Sigmoid colon (tissue), 7 donors: ENCODE measurements around the gene TMC8. TPM values are rescaled to one million over a fixed set of nuclear protein-coding genes. Genes with fewer than 3 reads are reported as not detected.
"Not testable (repeated sequence)": the region's sequence is repeated elsewhere in the genome, so short reads cannot be mapped to it uniquely, and the experiment has no call there.

Experiments
- DNase-seq: peaks from one replicate; pipeline ENCODE4 v3.0.0-alpha.2; 2019
- H3K27ac ChIP-seq, 4 donors: fragments of 200-600 bp; sonication (generic); one replicate each; pipeline ENCODE4 v1.5.1; 2016 to 2019; ENCODE audit warnings: mild to moderate bottlenecking in 1 of 4
- H3K27me3 ChIP-seq, 3 donors: fragments of 200-600 bp; sonication (generic); one replicate each; pipeline ENCODE4 v1.5.1; 2019; ENCODE audit warnings: mild to moderate bottlenecking in 1 of 3
- H3K36me3 ChIP-seq, 4 donors: fragments of 200-600 bp; sonication (generic); one replicate each; pipeline ENCODE4 v1.5.1; 2016 to 2019
- H3K4me1 ChIP-seq, 4 donors: fragments of 200-600 bp; sonication (generic); one replicate each; pipeline ENCODE4 v1.5.1; 2017 to 2019
- H3K4me3 ChIP-seq, 4 donors: fragments of 200-600 bp; sonication (generic); one replicate each; pipeline ENCODE4 v1.5.1; 2017 to 2019; ENCODE audit warnings: mild to moderate bottlenecking in 2 of 4, moderate library complexity in 1 of 4
- H3K9me3 ChIP-seq, 4 donors: fragments of 200-600 bp in 3 of 4; sonication (generic) in 3 of 4; one replicate each; pipeline versions ENCODE4 v1.5.1 to v1.6.1; 2013 to 2019
- CTCF ChIP-seq, 4 experiments: fragments of 450-650 bp in 3 of 4; fragments of 200-600 bp in 1 of 4; IDR thresholded peaks; one replicate each; pipeline ENCODE4 v1.5.1; 2016 to 2019; ENCODE audit warnings: antibody characterized with exemption in 4 of 4, mild to moderate bottlenecking in 3 of 4, moderate library complexity in 2 of 4
- EP300 ChIP-seq, 4 donors: sonication (generic); formaldehyde crosslinking; IDR thresholded peaks; one replicate each; pipeline ENCODE4 v1.6.1; 2017; ENCODE audit warnings: antibody characterized with exemption in 4 of 4
- POLR2A ChIP-seq, 2 donors: fragments of 450-650 bp; IDR thresholded peaks; one replicate each; pipeline ENCODE4 v1.6.1; 2016; ENCODE audit warnings: antibody characterized with exemption in 2 of 2, mild to moderate bottlenecking in 2 of 2, moderate library complexity in 2 of 2
- POLR2AphosphoS5 ChIP-seq, 4 donors: sonication (generic); formaldehyde crosslinking; IDR thresholded peaks; one replicate each; pipeline ENCODE4 v1.6.1; 2017; ENCODE audit warnings: antibody characterized with exemption in 4 of 4
- WGBS, 2 donors: extraction: QIAGEN DNeasy Blood & Tissue Kit; methylation state at CpG; one replicate each; pipeline ENCODE4 v1.1.7; 2013; 5-methylcytosine and 5-hydroxymethylcytosine counted together
- intact Hi-C: fragments of 100-400 bp; cut with DNase I; formaldehyde crosslinking; loops from one replicate; pipeline ENCODE4 v1.15.1; 2023
- polyA plus RNA-seq, 3 donors: library from polyadenylated mRNA; stranded (reverse); fragments of 200-250 nt; gene quantifications; one replicate each; pipeline ENCODE4 v1.2.3, GENCODE V29; 2013
- total RNA-seq, 4 donors: library from RNA; depleted of rRNA; stranded (reverse); fragments of >200 nt; gene quantifications; one replicate each; pipeline ENCODE4 v1.1.0, GENCODE V29; 2016
- donor health status: healthy with polysubstance abuse.
- donor health status: Bipolar disorder and iron deficiency.
- donor health status: healthy.

TMC8 gene
- total and polyA plus RNA-seq, 7 donors = 1.8 to 51.7 (median 3.0) TPM

GRCh38 chr17:78168903-78169793 lies 38.6 kb downstream of the TMC8 start:
- H3K27me3 ChIP-seq = no peaks in the 10 kb centered on the region
- H3K27ac ChIP-seq = peak overlapping the region; percentile 75 to 92 (median 76)
- H3K4me3 ChIP-seq = peak overlapping the region; percentile 52 to 89 (median 70)
- TF ChIP-seq EP300 (IDR thresholded peaks at IDR 0.05) = no peak
- TF ChIP-seq POLR2A (IDR thresholded peaks at IDR 0.05) = no peak
- TF ChIP-seq CTCF (IDR thresholded peaks at IDR 0.05) = no peak
- no peak for TF ChIP-seq POLR2AphosphoS5 (IDR thresholded peaks at IDR 0.05)
- 2 to 9% methylated on average over 38 of the region's 38 CpGs for WGBS, 2 donors
- H3K4me1 ChIP-seq = peaks cover 0 to 44% (median 39%) of the 10 kb centered on the region in 4 donors
- no peaks in the 10 kb centered on the region for H3K36me3 ChIP-seq
- intact Hi-C loops = no loop called here
- H3K9me3 ChIP-seq = no peaks in the 10 kb centered on the region
- no peak for DNase-seq

DNA sequence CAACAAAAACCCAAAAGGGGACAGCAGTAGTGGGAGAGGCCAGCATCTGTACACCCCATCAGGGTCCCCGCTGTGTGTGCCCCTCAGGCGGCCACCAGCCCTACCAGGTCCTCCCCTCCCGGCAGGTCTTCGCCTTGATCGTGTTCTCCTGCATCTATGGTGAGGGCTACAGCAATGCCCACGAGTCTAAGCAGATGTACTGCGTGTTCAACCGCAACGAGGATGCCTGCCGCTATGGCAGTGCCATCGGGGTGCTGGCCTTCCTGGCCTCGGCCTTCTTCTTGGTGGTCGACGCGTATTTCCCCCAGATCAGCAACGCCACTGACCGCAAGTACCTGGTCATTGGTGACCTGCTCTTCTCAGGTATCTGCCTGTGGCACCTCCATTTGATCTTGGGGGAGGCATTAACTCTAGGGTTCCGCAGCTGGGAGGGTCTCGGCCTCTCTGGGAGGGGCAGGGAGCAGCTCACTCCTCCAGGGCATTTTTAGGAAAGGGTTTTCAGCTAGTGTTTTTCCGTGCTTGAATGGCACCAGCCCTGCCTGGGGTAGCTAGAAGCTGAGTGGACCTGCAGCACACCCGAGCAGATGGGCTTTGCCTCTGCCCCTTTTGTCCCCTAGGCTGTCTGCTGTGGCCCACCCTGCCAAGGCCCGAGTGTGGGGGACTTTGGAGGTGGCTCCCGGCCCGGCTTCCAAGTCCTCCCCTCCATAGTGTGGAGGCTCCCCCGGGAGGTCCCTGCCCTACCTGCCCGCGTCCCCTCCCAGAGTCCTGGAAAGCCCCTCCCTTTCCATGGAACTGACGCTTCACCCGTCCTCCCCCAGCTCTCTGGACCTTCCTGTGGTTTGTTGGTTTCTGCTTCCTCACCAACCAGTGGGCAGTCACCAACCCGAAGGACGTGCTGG lies 40.4 kb downstream of the TMC8 start:
- Histone ChIP-seq H3K27ac (peak overlapping the region in 1 of 4 donors; percentile 92), H3K9me3 (no peaks in the 10 kb centered on the region), H3K4me3 (no peak overlapping the region), H3K4me1 (peaks cover 0 to 59% (median 51%) of the 10 kb centered on the region in 4 donors), H3K36me3 (no peaks in the 10 kb centered on the region), H3K27me3 (no peaks in the 10 kb centered on the region)
- intact Hi-C loops = no loop called here
- WGBS, 2 donors = 58 to 84% methylated on average over 31 of the region's 31 CpGs
- no peak for TF ChIP-seq POLR2AphosphoS5 (IDR thresholded peaks at IDR 0.05)
- TF ChIP-seq POLR2A (IDR thresholded peaks at IDR 0.05) = no peak
- no peak for TF ChIP-seq EP300 (IDR thresholded peaks at IDR 0.05)
- TF ChIP-seq CTCF (IDR thresholded peaks at IDR 0.05) = no peak
- no peak for DNase-seq

DNA sequence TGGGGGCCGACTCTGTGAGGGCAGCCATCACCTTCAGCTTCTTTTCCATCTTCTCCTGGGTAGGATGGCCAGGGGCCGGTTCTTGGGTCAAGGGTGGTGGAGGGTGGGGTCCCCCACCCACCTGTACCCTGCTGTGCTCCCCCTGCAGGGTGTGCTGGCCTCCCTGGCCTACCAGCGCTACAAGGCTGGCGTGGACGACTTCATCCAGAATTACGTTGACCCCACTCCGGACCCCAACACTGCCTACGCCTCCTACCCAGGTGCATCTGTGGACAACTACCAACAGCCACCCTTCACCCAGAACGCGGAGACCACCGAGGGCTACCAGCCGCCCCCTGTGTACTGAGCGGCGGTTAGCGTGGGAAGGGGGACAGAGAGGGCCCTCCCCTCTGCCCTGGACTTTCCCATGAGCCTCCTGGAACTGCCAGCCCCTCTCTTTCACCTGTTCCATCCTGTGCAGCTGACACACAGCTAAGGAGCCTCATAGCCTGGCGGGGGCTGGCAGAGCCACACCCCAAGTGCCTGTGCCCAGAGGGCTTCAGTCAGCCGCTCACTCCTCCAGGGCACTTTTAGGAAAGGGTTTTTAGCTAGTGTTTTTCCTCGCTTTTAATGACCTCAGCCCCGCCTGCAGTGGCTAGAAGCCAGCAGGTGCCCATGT lies 41.1 kb downstream of the TMC8 start:
- H3K36me3 ChIP-seq, H3K9me3 ChIP-seq, intact Hi-C loops, H3K4me3 ChIP-seq, DNase-seq, H3K27me3 ChIP-seq: not testable (repeated sequence)
- Histone ChIP-seq H3K4me1 (peaks cover 0 to 66% (median 54%) of the 10 kb centered on the region in 4 donors), H3K27ac (peak overlapping the region; percentile 60 to 92 (median 64))
- 41 to 78% methylated on average over 19 of the region's 19 CpGs for WGBS, 2 donors

DNA sequence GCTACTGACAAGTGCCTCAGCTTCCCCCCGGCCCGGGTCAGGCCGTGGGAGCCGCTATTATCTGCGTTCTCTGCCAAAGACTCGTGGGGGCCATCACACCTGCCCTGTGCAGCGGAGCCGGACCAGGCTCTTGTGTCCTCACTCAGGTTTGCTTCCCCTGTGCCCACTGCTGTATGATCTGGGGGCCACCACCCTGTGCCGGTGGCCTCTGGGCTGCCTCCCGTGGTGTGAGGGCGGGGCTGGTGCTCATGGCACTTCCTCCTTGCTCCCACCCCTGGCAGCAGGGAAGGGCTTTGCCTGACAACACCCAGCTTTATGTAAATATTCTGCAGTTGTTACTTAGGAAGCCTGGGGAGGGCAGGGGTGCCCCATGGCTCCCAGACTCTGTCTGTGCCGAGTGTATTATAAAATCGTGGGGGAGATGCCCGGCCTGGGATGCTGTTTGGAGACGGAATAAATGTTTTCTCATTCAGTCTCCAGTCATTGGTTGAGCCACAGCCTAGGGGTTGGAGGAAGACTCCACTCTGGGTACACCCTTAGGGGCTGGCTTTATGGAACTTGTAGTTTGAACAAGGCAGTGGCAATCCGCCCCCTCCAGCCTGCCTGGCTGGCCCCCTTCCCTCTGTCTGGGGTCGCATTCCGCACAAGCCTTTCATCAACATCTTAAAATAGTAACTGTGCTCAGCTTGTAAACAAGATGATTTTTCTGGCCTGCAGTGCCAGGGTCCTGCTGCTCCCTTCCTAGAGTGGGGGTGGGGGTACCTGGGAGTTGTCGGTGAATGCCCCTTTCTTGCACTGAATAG lies 41.9 kb downstream of the TMC8 start:
- H3K9me3 ChIP-seq = no peaks in the 10 kb centered on the region
- H3K4me1 ChIP-seq = peaks cover 0 to 68% (median 54%) of the 10 kb centered on the region in 4 donors
- intact Hi-C loops = no loop called here
- WGBS, 2 donors = 12 to 41% methylated on average over 19 of the region's 19 CpGs
- H3K27ac ChIP-seq = peak overlapping the region; percentile 60 to 92 (median 64)
- no peaks in the 10 kb centered on the region for H3K36me3 ChIP-seq
- DNase-seq = no peak
- TF ChIP-seq POLR2AphosphoS5 (IDR thresholded peaks at IDR 0.05) = no peak
- TF ChIP-seq CTCF (IDR thresholded peaks at IDR 0.05) = no peak
- TF ChIP-seq EP300 (IDR thresholded peaks at IDR 0.05) = no peak
- TF ChIP-seq POLR2A (IDR thresholded peaks at IDR 0.05) = peak in 1 of 2 donors; percentile 22
- H3K27me3 ChIP-seq = no peaks in the 10 kb centered on the region
- H3K4me3 ChIP-seq = no peak overlapping the region
